Measurements from ENCODE around the gene CMPK1. TPM values are rescaled to one million over a fixed set of nuclear protein-coding genes. Genes with fewer than 3 reads are reported as not detected.

CMPK1 gene
- total RNA-seq, 1 experiment from 2014 or later: 28.7 TPM

GRCh38 chr1:47337350-47337749, 3.8 kb downstream of the CMPK1 start:
- no CpG with 5 or more reads among the region's 6 CpGs for WGBS (ENCODE audit: extremely low coverage, insufficient read length, low lambda C conversion rate)
- H3K9me3 ChIP-seq (ENCODE audit: control insufficient read depth, low read depth, low read length): no peaks in the 10 kb centered on the region
- no peaks in the 10 kb centered on the region for H3K79me1 ChIP-seq (ENCODE audit: insufficient read depth, low read depth, low read length, poor library complexity, severe bottlenecking)

More at GRCh38 chr1:47337350-47337749, 3.8 kb downstream of the CMPK1 start:
- H4K91ac ChIP-seq (ENCODE audit: insufficient read length, low read depth, low read length): no peak overlapping the region
- H4K5ac ChIP-seq (ENCODE audit: insufficient read length, low read depth, low read length): no peak overlapping the region
- no peaks in the 10 kb centered on the region; a peak in 1 of 5 replicates for H3K9me3 Mint-ChIP-seq
- no peaks in the 10 kb centered on the region for H3K27me3 ChIP-seq (ENCODE audit: insufficient read depth, low read length)
- H4K20me1 ChIP-seq (ENCODE audit: control insufficient read depth, insufficient read depth, insufficient read length): no peaks in the 10 kb centered on the region
- H3K23me2 ChIP-seq (ENCODE audit: insufficient read length, low read depth, low read length, poor library complexity, severe bottlenecking): peaks cover 7% of the 10 kb centered on the region
- peaks cover 2% of the 10 kb centered on the region; the same call in 1 of the 2 replicates for H3K79me2 ChIP-seq (ENCODE audit: insufficient read depth, low read length)
- H3K4me3 Mint-ChIP-seq: no peak overlapping the region
- H3K14ac ChIP-seq (ENCODE audit: insufficient read depth, low read length): no peak overlapping the region
- no peak for DNase-seq
- H3K4ac ChIP-seq (ENCODE audit: low read depth, low read length): no peak overlapping the region
- no peak overlapping the region for H4K8ac ChIP-seq (replicated peaks; ENCODE audit: insufficient read length, low read depth, low read length)
- TF ChIP-seq CTCF (conservative IDR thresholded peaks at IDR 0.05): no peak
- H3K27ac Mint-ChIP-seq: no peak overlapping the region
- peaks cover 2% of the 10 kb centered on the region; the same call in 1 of the 2 replicates for H3K4me1 ChIP-seq (ENCODE audit: insufficient read depth, low read length)
- peaks cover 0 to 5% (median 2%) of the 10 kb centered on the region in 3 experiments; a peak in 4 of 7 replicates for H3K36me3 Mint-ChIP-seq (ENCODE audit: insufficient read depth in 1 of 3, low read depth in 3 of 3)
- no peak overlapping the region for H3K23ac ChIP-seq (ENCODE audit: insufficient read length, low read depth, low read length)
- H2BK120ac ChIP-seq (ENCODE audit: low read depth, low read length, poor library complexity, severe bottlenecking): no peak overlapping the region
- H3K56ac ChIP-seq (ENCODE audit: insufficient read length, low read depth, low read length): no peak overlapping the region
- no peak overlapping the region for H2BK12ac ChIP-seq (ENCODE audit: insufficient read length, low read depth, low read length)
- H2BK20ac ChIP-seq (ENCODE audit: low read depth, low read length, poor library complexity, severe bottlenecking): no peak overlapping the region
- no peak overlapping the region for H3K4me2 ChIP-seq (ENCODE audit: insufficient read depth, insufficient read length, low read length)
- no peak overlapping the region for H3T11ph ChIP-seq (ENCODE audit: low read length)
- H3K27ac ChIP-seq (ENCODE audit: insufficient read length, low read depth, low read length): no peak overlapping the region
- no peak overlapping the region for H2BK15ac ChIP-seq (ENCODE audit: low read depth, low read length)
- no peak overlapping the region for H2BK5ac ChIP-seq (ENCODE audit: insufficient read length, low read length)
- H3K9ac ChIP-seq (ENCODE audit: extremely low read depth, insufficient read length, low read length): no peak overlapping the region
- H2AFZ ChIP-seq (ENCODE audit: low read length): no peak overlapping the region
- H3K18ac ChIP-seq (ENCODE audit: insufficient read length, low read depth, low read length): no peak overlapping the region
- H3K27me3 Mint-ChIP-seq (ENCODE audit: low read depth): no peaks in the 10 kb centered on the region
- no peak overlapping the region for H2AK5ac ChIP-seq (ENCODE audit: insufficient read length, low read length)
- H3K4me1 Mint-ChIP-seq: peaks cover 6% of the 10 kb centered on the region in 2 experiments

Data from H9 (cell line).